Liver (tissue), 9 donors: Measurements from ENCODE around the gene GTPBP1. TPM values are rescaled to one million over a fixed set of nuclear protein-coding genes. Genes with fewer than 3 reads are reported as not detected.

ENCODE experiments used
- DNase-seq: peaks from one replicate; pipeline ENCODE4 v3.0.0-alpha.2; 2017; ENCODE audit warnings: low spot score
- H3K27ac ChIP-seq, 2 donors: one replicate each; pipeline ENCODE4 v1.7.0; 2013; ENCODE audit warnings: inconsistent platforms in 2 of 2, low read length in 2 of 2, control low read depth in 1 of 2, low read depth in 1 of 2, mild to moderate bottlenecking in 1 of 2
- H3K27me3 ChIP-seq, 4 donors: one replicate each; pipeline versions ENCODE4 v1.6.1 to v1.7.0; 2013; ENCODE audit warnings: low read length in 3 of 4, inconsistent platforms in 1 of 4, mild to moderate bottlenecking in 1 of 4, moderate library complexity in 1 of 4; ENCODE audit not compliant: control insufficient read depth in 4 of 4, insufficient read depth in 4 of 4
- H3K36me3 ChIP-seq, 4 donors: one replicate each; pipeline versions ENCODE4 v1.6.1 to v1.7.0; 2013; ENCODE audit warnings: low read length in 3 of 4, mild to moderate bottlenecking in 3 of 4, low read depth in 1 of 4, moderate library complexity in 1 of 4; ENCODE audit not compliant: control insufficient read depth in 4 of 4, insufficient read depth in 3 of 4
- H3K4me1 ChIP-seq, 4 donors: one replicate each; pipeline versions ENCODE4 v1.6.1 to v1.7.0; 2013; ENCODE audit warnings: low read length in 3 of 4, mild to moderate bottlenecking in 3 of 4, moderate library complexity in 1 of 4; ENCODE audit not compliant: control insufficient read depth in 4 of 4, insufficient read depth in 4 of 4
- H3K4me3 ChIP-seq, 3 donors: one replicate each; pipeline versions ENCODE4 v1.6.1 to v1.7.0; 2013; ENCODE audit warnings: low read length in 3 of 3, control low read depth in 1 of 3, low read depth in 1 of 3, mild to moderate bottlenecking in 1 of 3
- H3K9ac ChIP-seq, 2 donors: one replicate each; pipeline ENCODE4 v1.7.0; 2013; ENCODE audit warnings: low read length in 2 of 2, mild to moderate bottlenecking in 2 of 2, moderate library complexity in 2 of 2, control low read depth in 1 of 2, low read depth in 1 of 2
- H3K9me3 ChIP-seq, 4 donors: one replicate each; pipeline versions ENCODE4 v1.6.1 to v1.7.0; 2013; ENCODE audit warnings: low read length in 3 of 4; ENCODE audit not compliant: control insufficient read depth in 4 of 4
- EGR1 ChIP-seq, 2 donors: IDR thresholded peaks; 2 replicates each; pipeline ENCODE4 v1.6.1; 2016 to 2018; ENCODE audit warnings: antibody characterized with exemption in 2 of 2, low read depth in 2 of 2
- FOXA1 ChIP-seq: IDR thresholded peaks from 2 replicates; pipeline ENCODE4 v1.6.1; 2016; ENCODE audit warnings: antibody characterized with exemption
- FOXA2 ChIP-seq: IDR thresholded peaks from 2 replicates; pipeline ENCODE4 v1.6.1; 2016; ENCODE audit warnings: antibody characterized with exemption
- GABPA ChIP-seq, 2 donors: IDR thresholded peaks in 1 of 2; conservative IDR thresholded peaks in 1 of 2; 2 replicates each; pipeline ENCODE4 v1.6.1; 2016; ENCODE audit warnings: antibody characterized with exemption in 2 of 2, mild to moderate bottlenecking in 1 of 2, moderate library complexity in 1 of 2
- HNF4A ChIP-seq, 2 donors: conservative IDR thresholded peaks; 2 replicates each; pipeline ENCODE4 v1.6.1; 2016; ENCODE audit warnings: antibody characterized with exemption in 2 of 2, mild to moderate bottlenecking in 2 of 2
- HNF4G ChIP-seq: IDR thresholded peaks from 2 replicates; pipeline ENCODE4 v1.6.1; 2016; ENCODE audit warnings: antibody characterized with exemption
- JUND ChIP-seq, 2 donors: IDR thresholded peaks; 2 replicates each; pipeline ENCODE4 v1.6.1; 2016; ENCODE audit warnings: antibody characterized with exemption in 2 of 2
- NR2F2 ChIP-seq: IDR thresholded peaks from 2 replicates; pipeline ENCODE4 v1.6.1; 2016; ENCODE audit warnings: antibody characterized with exemption
- RAD21 ChIP-seq, 2 donors: IDR thresholded peaks; 2 replicates each; pipeline ENCODE4 v1.6.1; 2016; ENCODE audit warnings: antibody characterized with exemption in 2 of 2, mild to moderate bottlenecking in 2 of 2
- RXRA ChIP-seq, 2 donors: IDR thresholded peaks; 2 replicates each; pipeline ENCODE4 v1.6.1; 2017 to 2018; ENCODE audit warnings: antibody characterized with exemption in 2 of 2, mild to moderate bottlenecking in 1 of 2
- SP1 ChIP-seq: IDR thresholded peaks from 2 replicates; pipeline ENCODE4 v1.6.1; 2018; ENCODE audit warnings: antibody characterized with exemption, mild to moderate bottlenecking
- TAF1 ChIP-seq: conservative IDR thresholded peaks from 2 replicates; pipeline ENCODE4 v1.6.1; 2016; ENCODE audit warnings: antibody characterized with exemption, mild to moderate bottlenecking
- YY1 ChIP-seq: IDR thresholded peaks from 2 replicates; pipeline ENCODE4 v1.6.1; 2016; ENCODE audit warnings: antibody characterized with exemption, mild to moderate bottlenecking
- WGBS: extraction: QIAGEN DNeasy Blood & Tissue Kit; methylation state at CpG from one replicate; pipeline ENCODE4 v1.1.7; 2013; 5-methylcytosine and 5-hydroxymethylcytosine counted together
- polyA plus RNA-seq, 2 donors: library from polyadenylated mRNA; stranded (reverse) in 1 of 2; unstranded in 1 of 2; fragments of 200-250 nt in 1 of 2; fragments of >200 nt in 1 of 2; fragmentation: Nextera tagmentation in 1 of 2; extraction: Ambion mirVana in 1 of 2; gene quantifications; one replicate each; pipeline versions ENCODE4 v1.2.1 to v1.2.3, GENCODE V29; 2013 to 2015
- total RNA-seq, 2 donors: library from RNA; depleted of rRNA; stranded (reverse); fragments of >200 nt; gene quantifications; one replicate each; pipeline ENCODE4 v1.2.3, GENCODE V29; 2014
- TF ChIP-seq, protein P1 (sequence below): IDR thresholded peaks from 2 replicates; pipeline ENCODE4 v1.6.1; 2016; ENCODE audit warnings: antibody characterized with exemption, mild to moderate bottlenecking
- TF ChIP-seq, protein P2 (sequence below): IDR thresholded peaks from 2 replicates; pipeline ENCODE4 v1.6.1; 2016; ENCODE audit warnings: antibody characterized with exemption
- TF ChIP-seq, protein P3 (sequence below): fragments of 150-350 bp; IDR thresholded peaks from 2 replicates; pipeline ENCODE4 v1.5.1; 2017; ENCODE audit warnings: improper control_type of control experiment, low read depth, low read length; ENCODE audit not compliant: missing input control
- TF ChIP-seq, protein P4 (sequence below): IDR thresholded peaks from 2 replicates; pipeline ENCODE4 v1.6.1; 2016; ENCODE audit warnings: antibody characterized with exemption
- TF ChIP-seq, protein P5 (sequence below): IDR thresholded peaks from 2 replicates; pipeline ENCODE4 v1.6.1; 2016; ENCODE audit warnings: antibody characterized with exemption
- donor health status: healthy.
- donor health status: healthy.
- donor health status: healthy.
- donor health status: healthy.
- donor health status: healthy.

Gene GTPBP1
- total and polyA plus RNA-seq, 4 donors, result 5.3 to 56.3 (median 16.1) TPM

DNA sequence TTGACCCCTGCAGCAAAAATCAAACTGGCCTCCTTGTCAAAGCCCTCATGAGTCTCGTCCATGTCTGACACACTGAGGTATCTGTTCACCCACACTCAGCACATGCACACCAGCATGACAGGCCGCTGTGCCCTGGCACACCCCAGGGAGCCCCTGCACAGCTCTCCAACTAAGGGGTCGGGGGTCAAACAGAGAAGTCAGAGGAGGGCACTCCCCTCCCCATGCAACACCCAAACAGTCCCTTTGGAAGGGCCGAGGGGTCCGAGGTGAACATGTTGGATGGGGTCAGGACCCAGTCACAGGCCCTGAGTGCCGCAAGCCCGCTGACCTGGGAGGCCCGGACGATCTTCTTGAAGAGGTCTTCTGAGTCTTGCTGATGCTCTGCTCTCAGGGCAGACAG lies 35.4 kb downstream of the GTPBP1 start (continued):
- TF ChIP-seq, protein P1, sequence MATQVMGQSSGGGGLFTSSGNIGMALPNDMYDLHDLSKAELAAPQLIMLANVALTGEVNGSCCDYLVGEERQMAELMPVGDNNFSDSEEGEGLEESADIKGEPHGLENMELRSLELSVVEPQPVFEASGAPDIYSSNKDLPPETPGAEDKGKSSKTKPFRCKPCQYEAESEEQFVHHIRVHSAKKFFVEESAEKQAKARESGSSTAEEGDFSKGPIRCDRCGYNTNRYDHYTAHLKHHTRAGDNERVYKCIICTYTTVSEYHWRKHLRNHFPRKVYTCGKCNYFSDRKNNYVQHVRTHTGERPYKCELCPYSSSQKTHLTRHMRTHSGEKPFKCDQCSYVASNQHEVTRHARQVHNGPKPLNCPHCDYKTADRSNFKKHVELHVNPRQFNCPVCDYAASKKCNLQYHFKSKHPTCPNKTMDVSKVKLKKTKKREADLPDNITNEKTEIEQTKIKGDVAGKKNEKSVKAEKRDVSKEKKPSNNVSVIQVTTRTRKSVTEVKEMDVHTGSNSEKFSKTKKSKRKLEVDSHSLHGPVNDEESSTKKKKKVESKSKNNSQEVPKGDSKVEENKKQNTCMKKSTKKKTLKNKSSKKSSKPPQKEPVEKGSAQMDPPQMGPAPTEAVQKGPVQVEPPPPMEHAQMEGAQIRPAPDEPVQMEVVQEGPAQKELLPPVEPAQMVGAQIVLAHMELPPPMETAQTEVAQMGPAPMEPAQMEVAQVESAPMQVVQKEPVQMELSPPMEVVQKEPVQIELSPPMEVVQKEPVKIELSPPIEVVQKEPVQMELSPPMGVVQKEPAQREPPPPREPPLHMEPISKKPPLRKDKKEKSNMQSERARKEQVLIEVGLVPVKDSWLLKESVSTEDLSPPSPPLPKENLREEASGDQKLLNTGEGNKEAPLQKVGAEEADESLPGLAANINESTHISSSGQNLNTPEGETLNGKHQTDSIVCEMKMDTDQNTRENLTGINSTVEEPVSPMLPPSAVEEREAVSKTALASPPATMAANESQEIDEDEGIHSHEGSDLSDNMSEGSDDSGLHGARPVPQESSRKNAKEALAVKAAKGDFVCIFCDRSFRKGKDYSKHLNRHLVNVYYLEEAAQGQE, result no peak
- TF ChIP-seq, protein P2, sequence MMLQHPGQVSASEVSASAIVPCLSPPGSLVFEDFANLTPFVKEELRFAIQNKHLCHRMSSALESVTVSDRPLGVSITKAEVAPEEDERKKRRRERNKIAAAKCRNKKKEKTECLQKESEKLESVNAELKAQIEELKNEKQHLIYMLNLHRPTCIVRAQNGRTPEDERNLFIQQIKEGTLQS, result no peak
- TF ChIP-seq NR2F2, result no peak

DNA sequence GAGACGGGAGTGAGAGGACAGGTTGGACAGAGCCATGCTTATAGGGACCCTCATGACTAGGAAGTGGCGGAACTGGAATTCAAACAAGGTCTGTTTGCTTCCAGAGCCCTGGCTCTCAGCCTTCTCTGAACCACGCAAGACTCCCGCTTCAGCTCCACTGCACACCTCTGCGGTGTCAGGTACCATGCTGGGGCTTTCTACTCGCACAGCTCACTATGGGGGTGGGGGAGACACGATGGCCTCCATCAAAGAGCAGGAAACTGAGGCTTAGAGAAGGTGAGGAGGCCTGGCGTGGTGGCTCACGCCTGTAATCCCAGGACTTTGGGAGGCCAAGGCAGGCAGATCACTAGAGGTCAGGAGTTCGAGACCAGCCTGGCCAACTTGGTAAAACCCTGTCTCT lies 35.8 kb downstream of the GTPBP1 start:
- no peak for DNase-seq
- H3K27ac ChIP-seq, result no peak overlapping the region
- H3K27me3 ChIP-seq, result no peaks in the 10 kb centered on the region
- 93% methylated on average over 10 of the region's 10 CpGs for WGBS
- H3K36me3 ChIP-seq, result peaks cover 46 to 98% (median 73%) of the 10 kb centered on the region in 4 donors
- peaks cover 5 to 14% (median 10%) of the 10 kb centered on the region in 4 donors for H3K4me1 ChIP-seq
- H3K9me3 ChIP-seq, result no peaks in the 10 kb centered on the region
- H3K9ac ChIP-seq, result no peak overlapping the region
- TF ChIP-seq SP1 (no peak), RXRA (IDR thresholded peaks at IDR 0.05) (no peak), YY1 (no peak), GABPA (IDR thresholded peaks at IDR 0.05 in 1 of 2, conservative IDR thresholded peaks at IDR 0.05 in 1 of 2) (no peak), TAF1 (no peak), JUND (IDR thresholded peaks at IDR 0.05) (no peak), NR2F2 (no peak), FOXA2 (no peak), RAD21 (IDR thresholded peaks at IDR 0.05) (no peak), EGR1 (IDR thresholded peaks at IDR 0.05; ENCODE audit: low read depth in 2 of 2) (no peak), HNF4G (no peak), HNF4A (conservative IDR thresholded peaks at IDR 0.05) (no peak), FOXA1 (no peak)
- TF ChIP-seq, protein P3, sequence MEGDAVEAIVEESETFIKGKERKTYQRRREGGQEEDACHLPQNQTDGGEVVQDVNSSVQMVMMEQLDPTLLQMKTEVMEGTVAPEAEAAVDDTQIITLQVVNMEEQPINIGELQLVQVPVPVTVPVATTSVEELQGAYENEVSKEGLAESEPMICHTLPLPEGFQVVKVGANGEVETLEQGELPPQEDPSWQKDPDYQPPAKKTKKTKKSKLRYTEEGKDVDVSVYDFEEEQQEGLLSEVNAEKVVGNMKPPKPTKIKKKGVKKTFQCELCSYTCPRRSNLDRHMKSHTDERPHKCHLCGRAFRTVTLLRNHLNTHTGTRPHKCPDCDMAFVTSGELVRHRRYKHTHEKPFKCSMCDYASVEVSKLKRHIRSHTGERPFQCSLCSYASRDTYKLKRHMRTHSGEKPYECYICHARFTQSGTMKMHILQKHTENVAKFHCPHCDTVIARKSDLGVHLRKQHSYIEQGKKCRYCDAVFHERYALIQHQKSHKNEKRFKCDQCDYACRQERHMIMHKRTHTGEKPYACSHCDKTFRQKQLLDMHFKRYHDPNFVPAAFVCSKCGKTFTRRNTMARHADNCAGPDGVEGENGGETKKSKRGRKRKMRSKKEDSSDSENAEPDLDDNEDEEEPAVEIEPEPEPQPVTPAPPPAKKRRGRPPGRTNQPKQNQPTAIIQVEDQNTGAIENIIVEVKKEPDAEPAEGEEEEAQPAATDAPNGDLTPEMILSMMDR, result no peak
- TF ChIP-seq, protein P4, sequence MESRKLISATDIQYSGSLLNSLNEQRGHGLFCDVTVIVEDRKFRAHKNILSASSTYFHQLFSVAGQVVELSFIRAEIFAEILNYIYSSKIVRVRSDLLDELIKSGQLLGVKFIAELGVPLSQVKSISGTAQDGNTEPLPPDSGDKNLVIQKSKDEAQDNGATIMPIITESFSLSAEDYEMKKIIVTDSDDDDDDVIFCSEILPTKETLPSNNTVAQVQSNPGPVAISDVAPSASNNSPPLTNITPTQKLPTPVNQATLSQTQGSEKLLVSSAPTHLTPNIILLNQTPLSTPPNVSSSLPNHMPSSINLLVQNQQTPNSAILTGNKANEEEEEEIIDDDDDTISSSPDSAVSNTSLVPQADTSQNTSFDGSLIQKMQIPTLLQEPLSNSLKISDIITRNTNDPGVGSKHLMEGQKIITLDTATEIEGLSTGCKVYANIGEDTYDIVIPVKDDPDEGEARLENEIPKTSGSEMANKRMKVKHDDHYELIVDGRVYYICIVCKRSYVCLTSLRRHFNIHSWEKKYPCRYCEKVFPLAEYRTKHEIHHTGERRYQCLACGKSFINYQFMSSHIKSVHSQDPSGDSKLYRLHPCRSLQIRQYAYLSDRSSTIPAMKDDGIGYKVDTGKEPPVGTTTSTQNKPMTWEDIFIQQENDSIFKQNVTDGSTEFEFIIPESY, result no peak
- TF ChIP-seq, protein P1, result no peak
- TF ChIP-seq, protein P2, result no peak
- TF ChIP-seq, protein P5, sequence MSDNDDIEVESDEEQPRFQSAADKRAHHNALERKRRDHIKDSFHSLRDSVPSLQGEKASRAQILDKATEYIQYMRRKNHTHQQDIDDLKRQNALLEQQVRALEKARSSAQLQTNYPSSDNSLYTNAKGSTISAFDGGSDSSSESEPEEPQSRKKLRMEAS, result no peak
- no peak overlapping the region for H3K4me3 ChIP-seq
